ENCODE data around the gene SYT7.

SYT7 gene

GRCh38 chr11:61512435-61512834 lies 68.4 kb downstream of the SYT7 start:
- Histone ChIP-seq H3K9me3 (replicated peaks; ENCODE audit: insufficient read depth, low read length) (no peaks in the 10 kb centered on the region), H3K4me3 (ENCODE audit: low read length) (no peak overlapping the region), H3K9ac (ENCODE audit: low read length) (no peak overlapping the region), H3K27me3 (replicated peaks; ENCODE audit: insufficient read depth, low read length) (peaks cover 81% of the 10 kb centered on the region), H4K20me1 (ENCODE audit: insufficient read depth, low read length) (no peaks in the 10 kb centered on the region), H3K4me2 (ENCODE audit: low read depth, low read length) (no peak overlapping the region), H2AFZ (ENCODE audit: low read length) (no peak overlapping the region), H3K4me1 (ENCODE audit: low read length) (0 out of 2 replicates have a peak, but pooled peaks cover 4% of the 10 kb centered on the region), H3K9me2 (replicated peaks; ENCODE audit: insufficient read depth, low read length) (no peaks in the 10 kb centered on the region), H3K27ac (ENCODE audit: low read length) (no peak overlapping the region), H3K36me3 (replicated peaks; ENCODE audit: insufficient read depth, low read length) (no peaks in the 10 kb centered on the region), H3F3A (ENCODE audit: insufficient read depth, low read length) (no peaks in the 10 kb centered on the region), H3K79me2 (ENCODE audit: low read length) (no peaks in the 10 kb centered on the region)
- no peak for TF ChIP-seq EZH2phosphoT487 (IDR thresholded peaks at IDR 0.05; ENCODE audit: low read length)
- no peak for TF ChIP-seq CTCF (IDR thresholded peaks at IDR 0.05; ENCODE audit: low read length)
- no peak for TF ChIP-seq EZH2 (optimal IDR thresholded peaks at IDR 0.05; ENCODE audit: low read depth, low read length)
- no peak for DNase-seq

GRCh38 chr11:61511383-61511782 lies 69.5 kb downstream of the SYT7 start:
- H3K36me3 ChIP-seq (replicated peaks; ENCODE audit: insufficient read depth, low read length), result no peaks in the 10 kb centered on the region
- H3K79me2 ChIP-seq (ENCODE audit: low read length), result no peaks in the 10 kb centered on the region
- 0 out of 2 replicates have a peak, but pooled peaks cover 1% of the 10 kb centered on the region for H3K4me1 ChIP-seq (ENCODE audit: low read length)
- TF ChIP-seq EZH2phosphoT487 (IDR thresholded peaks at IDR 0.05; ENCODE audit: low read length) (no peak), EZH2 (optimal IDR thresholded peaks at IDR 0.05; ENCODE audit: low read depth, low read length) (no peak), CTCF (IDR thresholded peaks at IDR 0.05; ENCODE audit: low read length) (no peak)
- no peaks in the 10 kb centered on the region for H4K20me1 ChIP-seq (ENCODE audit: insufficient read depth, low read length)
- H2AFZ ChIP-seq (ENCODE audit: low read length), result no peak overlapping the region
- no peaks in the 10 kb centered on the region for H3K9me3 ChIP-seq (replicated peaks; ENCODE audit: insufficient read depth, low read length)
- H3K4me2 ChIP-seq (ENCODE audit: low read depth, low read length), result no peak overlapping the region
- H3K27me3 ChIP-seq (replicated peaks; ENCODE audit: insufficient read depth, low read length), result peaks cover 84% of the 10 kb centered on the region
- no peaks in the 10 kb centered on the region for H3K9me2 ChIP-seq (replicated peaks; ENCODE audit: insufficient read depth, low read length)
- no peak overlapping the region for H3K27ac ChIP-seq (ENCODE audit: low read length)
- H3F3A ChIP-seq (ENCODE audit: insufficient read depth, low read length), result no peaks in the 10 kb centered on the region
- H3K9ac ChIP-seq (ENCODE audit: low read length), result no peak overlapping the region
- H3K4me3 ChIP-seq (ENCODE audit: low read length), result no peak overlapping the region
- DNase-seq, result no peak

- DNase-seq, result no peak
- H3K27me3 ChIP-seq (replicated peaks; ENCODE audit: insufficient read depth, low read length), result peaks cover 84% of the 10 kb centered on the region
Measured at GRCh38 chr11:61510974-61511373, 69.9 kb downstream of the SYT7 start.

More at GRCh38 chr11:61510974-61511373, 69.9 kb downstream of the SYT7 start:
- Histone ChIP-seq H3F3A (ENCODE audit: insufficient read depth, low read length) (no peaks in the 10 kb centered on the region), H3K27ac (ENCODE audit: low read length) (no peak overlapping the region), H3K4me3 (ENCODE audit: low read length) (no peak overlapping the region), H3K79me2 (ENCODE audit: low read length) (no peaks in the 10 kb centered on the region), H2AFZ (ENCODE audit: low read length) (no peak overlapping the region), H3K9ac (ENCODE audit: low read length) (no peak overlapping the region), H3K4me1 (ENCODE audit: low read length) (no peaks in the 10 kb centered on the region), H3K36me3 (replicated peaks; ENCODE audit: insufficient read depth, low read length) (no peaks in the 10 kb centered on the region), H4K20me1 (ENCODE audit: insufficient read depth, low read length) (no peaks in the 10 kb centered on the region), H3K9me2 (replicated peaks; ENCODE audit: insufficient read depth, low read length) (no peaks in the 10 kb centered on the region), H3K4me2 (ENCODE audit: low read depth, low read length) (no peak overlapping the region), H3K9me3 (replicated peaks; ENCODE audit: insufficient read depth, low read length) (no peaks in the 10 kb centered on the region)
- TF ChIP-seq EZH2 (optimal IDR thresholded peaks at IDR 0.05; ENCODE audit: low read depth, low read length), result no peak
- TF ChIP-seq CTCF (IDR thresholded peaks at IDR 0.05; ENCODE audit: low read length), result no peak
- TF ChIP-seq EZH2phosphoT487 (IDR thresholded peaks at IDR 0.05; ENCODE audit: low read length), result no peak

Measured in MM.1S (cell line).